ENCODE results near the gene PRKAR1B.

PRKAR1B gene

GRCh38 chr7:767580-767940 is 40.5 kb upstream of the PRKAR1B start:
- H3K4me3 ChIP-seq (ENCODE audit: low read length) = no peak overlapping the region
- TF ChIP-seq CTCF (IDR thresholded peaks at IDR 0.05; ENCODE audit: insufficient read depth, low read depth, low read length, missing control alignments) = no peak
- DNase-seq (ENCODE audit: low read depth) = no peak

GRCh38 chr7:765383-765782 is 38.3 kb upstream of the PRKAR1B start:
- no peak for DNase-seq (ENCODE audit: low read depth)
- no peak for TF ChIP-seq CTCF (IDR thresholded peaks at IDR 0.05; ENCODE audit: insufficient read depth, low read depth, low read length, missing control alignments)
- no peak overlapping the region for H3K4me3 ChIP-seq (ENCODE audit: low read length)

GRCh38 chr7:763762-764161 is 36.7 kb upstream of the PRKAR1B start:
- DNase-seq (ENCODE audit: low read depth) = no peak
- H3K4me3 ChIP-seq (ENCODE audit: low read length) = no peak overlapping the region
- no peak for TF ChIP-seq CTCF (IDR thresholded peaks at IDR 0.05; ENCODE audit: insufficient read depth, low read depth, low read length, missing control alignments)

GRCh38 chr7:762885-763284 is 35.8 kb upstream of the PRKAR1B start:
- no peak for TF ChIP-seq CTCF (IDR thresholded peaks at IDR 0.05; ENCODE audit: insufficient read depth, low read depth, low read length, missing control alignments)
- no peak for DNase-seq (ENCODE audit: low read depth)
- H3K4me3 ChIP-seq (ENCODE audit: low read length) = no peak overlapping the region

GRCh38 chr7:761631-762030 is 34.5 kb upstream of the PRKAR1B start:
- H3K4me3 ChIP-seq (ENCODE audit: low read length) = no peak overlapping the region
- no peak for DNase-seq (ENCODE audit: low read depth)
- no peak for TF ChIP-seq CTCF (IDR thresholded peaks at IDR 0.05; ENCODE audit: insufficient read depth, low read depth, low read length, missing control alignments)

- no peak for TF ChIP-seq CTCF (IDR thresholded peaks at IDR 0.05; ENCODE audit: insufficient read depth, low read depth, low read length, missing control alignments)
- DNase-seq (ENCODE audit: low read depth) = no peak
- H3K4me3 ChIP-seq (ENCODE audit: low read length) = no peak overlapping the region
Observed at GRCh38 chr7:761101-761500, 34.0 kb upstream of the PRKAR1B start.

GRCh38 chr7:760006-760405 is 32.9 kb upstream of the PRKAR1B start:
- no peak for DNase-seq (ENCODE audit: low read depth)
- TF ChIP-seq CTCF (IDR thresholded peaks at IDR 0.05; ENCODE audit: insufficient read depth, low read depth, low read length, missing control alignments) = no peak
- H3K4me3 ChIP-seq (ENCODE audit: low read length) = no peak overlapping the region
